Ramos (cell line): Measurements from ENCODE around the gene SH3GL3.

ENCODE experiments used
- in situ Hi-C: fragments of 300-500 bp; cut with MboI; formaldehyde crosslinking; loops from one replicate; pipeline ENCODE4 v1.14.3; 2022; ENCODE audit warnings: low sequenced_read_pairs; ENCODE audit not compliant: unreplicated experiment

The SH3GL3 gene, protein sequence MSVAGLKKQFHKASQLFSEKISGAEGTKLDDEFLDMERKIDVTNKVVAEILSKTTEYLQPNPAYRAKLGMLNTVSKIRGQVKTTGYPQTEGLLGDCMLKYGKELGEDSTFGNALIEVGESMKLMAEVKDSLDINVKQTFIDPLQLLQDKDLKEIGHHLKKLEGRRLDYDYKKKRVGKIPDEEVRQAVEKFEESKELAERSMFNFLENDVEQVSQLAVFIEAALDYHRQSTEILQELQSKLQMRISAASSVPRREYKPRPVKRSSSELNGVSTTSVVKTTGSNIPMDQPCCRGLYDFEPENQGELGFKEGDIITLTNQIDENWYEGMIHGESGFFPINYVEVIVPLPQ

DNA sequence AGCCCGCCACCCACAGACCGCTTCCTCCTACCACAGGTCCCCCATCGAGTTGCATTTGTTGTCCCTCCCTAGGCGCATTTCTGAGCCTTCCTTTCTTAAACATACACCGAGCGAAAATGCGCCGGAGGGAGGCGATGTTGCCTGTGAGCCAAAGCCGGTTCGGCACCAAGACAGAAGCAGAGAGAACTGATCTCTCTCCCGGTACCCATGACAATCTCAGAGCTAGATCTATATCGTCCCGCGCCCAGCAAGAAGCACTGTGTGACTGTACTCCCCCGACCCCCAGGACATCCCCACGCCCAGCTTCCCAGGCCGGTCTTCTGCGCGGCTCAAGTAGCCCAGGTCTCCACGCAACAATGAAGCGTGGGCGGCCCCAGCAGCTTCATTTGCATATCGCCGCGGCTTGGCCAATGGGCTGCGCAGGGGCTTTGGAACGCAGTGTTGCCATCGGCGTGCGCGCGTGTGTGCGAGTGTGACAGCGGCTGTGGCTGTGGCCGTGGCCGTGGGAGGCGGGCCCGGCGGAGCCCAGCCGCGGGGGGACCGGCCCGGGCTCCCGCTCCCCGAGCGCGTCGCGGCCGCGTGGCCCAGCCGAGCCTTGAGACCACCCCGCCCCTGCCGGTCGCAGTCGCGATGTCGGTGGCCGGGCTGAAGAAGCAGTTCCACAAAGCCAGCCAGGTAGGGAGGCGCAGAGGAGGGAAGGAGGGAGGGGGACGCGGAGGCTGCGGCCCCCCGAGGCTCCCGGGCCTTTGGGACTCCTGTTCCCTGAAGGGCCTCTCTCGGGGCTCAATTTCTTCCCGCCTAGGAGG lies at the start of gene SH3GL3:
Gene SH3GL3 (plus strand): TSS at position 438 of the 806 bp plus-strand sequence. CDS start 193 bp downstream, at position 631.
- in situ Hi-C loops, result loop anchor here (25.0 kb wide), 1 partner anchor 565 kb away; no protein-coding TSS in a partner anchor

DNA sequence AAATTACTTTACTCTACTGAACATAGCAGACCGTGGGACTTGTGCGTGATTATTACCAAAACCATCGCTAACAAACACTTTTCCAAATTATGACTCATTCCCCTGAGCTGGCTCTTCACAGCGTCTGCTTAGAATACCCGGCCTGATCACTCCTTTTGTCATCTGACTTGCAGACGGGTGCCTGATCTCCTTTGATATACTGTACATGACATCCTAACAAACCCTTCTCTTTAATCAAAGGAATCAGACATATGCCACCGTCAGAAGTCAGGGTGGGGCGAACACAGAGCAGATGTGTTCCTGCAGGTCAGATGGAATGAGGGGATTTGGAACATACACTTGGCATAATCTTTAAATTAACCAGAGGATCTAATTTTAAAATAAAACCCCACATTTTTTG lies 48.5 kb upstream of the SH3GL3 start:
- in situ Hi-C loops, result no loop called here

DNA sequence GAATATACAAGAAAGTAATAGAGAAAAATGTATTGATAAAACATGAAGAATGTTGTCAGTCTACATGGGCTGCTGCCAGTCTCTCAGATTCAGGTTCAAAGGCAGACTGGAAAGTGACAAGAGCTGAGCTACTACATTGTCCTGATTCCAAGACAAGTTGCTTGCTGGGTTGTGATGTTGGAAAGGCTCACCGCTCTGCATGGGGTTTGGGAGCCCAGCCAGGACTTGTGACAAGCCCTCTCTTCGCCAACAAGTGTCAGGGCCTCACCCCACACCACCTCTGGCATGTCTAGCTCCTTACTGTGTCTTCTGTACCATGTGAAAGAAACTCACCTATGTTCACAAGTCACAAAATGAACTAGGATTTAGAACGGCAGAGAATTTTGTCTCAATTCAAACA lies 43.0 kb upstream of the SH3GL3 start:
- in situ Hi-C loops, result no loop called here

DNA sequence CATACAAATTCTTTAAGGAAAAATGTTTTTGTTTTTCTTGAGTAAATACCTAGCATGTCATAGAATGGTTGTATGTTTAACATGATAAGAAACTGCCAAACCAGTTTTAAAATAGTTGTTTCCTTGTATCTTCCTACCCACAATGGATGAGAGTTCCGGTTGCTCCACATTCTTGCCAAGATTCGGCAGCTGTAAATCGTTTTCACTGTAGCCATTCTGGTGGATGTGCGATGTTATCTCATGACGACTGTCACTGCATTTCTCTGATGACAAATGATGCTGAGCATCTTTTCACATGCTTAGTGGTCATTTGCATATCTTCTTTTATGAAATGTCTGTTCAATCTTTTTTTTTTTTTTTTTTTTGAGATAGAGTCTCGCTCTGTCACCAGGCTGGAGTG lies 36.6 kb upstream of the SH3GL3 start:
- in situ Hi-C loops, result no loop called here

DNA sequence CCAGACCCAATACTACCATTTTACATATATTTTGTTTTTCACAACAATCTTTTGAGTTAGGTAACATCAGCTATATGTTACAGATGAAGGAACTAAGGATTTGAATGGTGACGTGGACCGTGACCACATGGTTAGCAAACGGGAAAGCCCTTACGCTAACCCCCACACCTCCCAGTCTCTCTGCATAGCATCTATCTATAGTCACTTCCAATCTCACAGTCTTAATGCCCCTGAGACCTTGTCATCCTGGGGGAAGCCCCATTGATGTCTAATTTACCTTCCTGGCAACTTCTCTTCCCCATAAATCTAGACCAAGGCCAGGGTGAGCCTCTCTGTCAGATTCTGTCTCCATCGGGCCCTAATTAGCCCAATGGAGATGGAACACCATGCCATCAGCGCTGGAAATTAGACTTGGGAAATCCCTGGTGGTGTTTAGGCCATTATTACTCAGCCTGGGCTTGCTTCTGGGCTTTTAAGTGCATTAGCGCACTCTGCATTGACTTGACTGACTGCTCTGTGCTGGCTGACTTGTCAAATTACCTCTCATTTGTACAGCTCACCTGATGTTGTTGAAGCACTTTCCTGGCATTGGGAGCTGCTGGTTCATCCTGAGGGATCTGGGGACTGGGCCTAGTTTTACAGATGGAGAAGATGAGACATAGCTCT lies 34.0 kb upstream of the SH3GL3 start:
- in situ Hi-C loops, result no loop called here

DNA sequence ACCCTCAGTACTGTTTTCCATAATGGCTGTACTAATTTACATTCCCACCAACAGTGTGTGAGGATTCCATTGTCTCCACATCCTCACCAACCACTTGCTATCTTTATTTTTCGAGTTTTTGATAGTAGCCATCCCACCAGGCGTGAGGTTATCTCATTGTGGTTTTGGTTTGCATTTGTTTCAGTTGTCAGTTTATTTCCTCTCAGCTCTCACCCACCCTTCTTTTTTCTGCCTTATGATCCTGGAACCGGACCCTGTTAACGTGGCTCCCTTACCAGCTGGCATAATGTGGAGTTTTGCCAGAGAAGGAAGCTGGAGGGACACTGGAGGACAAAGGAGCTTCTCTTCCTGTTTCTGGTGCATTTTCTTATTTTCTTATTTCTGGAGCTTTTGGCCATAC lies 25.1 kb upstream of the SH3GL3 start:
- in situ Hi-C loops, result no loop called here

DNA sequence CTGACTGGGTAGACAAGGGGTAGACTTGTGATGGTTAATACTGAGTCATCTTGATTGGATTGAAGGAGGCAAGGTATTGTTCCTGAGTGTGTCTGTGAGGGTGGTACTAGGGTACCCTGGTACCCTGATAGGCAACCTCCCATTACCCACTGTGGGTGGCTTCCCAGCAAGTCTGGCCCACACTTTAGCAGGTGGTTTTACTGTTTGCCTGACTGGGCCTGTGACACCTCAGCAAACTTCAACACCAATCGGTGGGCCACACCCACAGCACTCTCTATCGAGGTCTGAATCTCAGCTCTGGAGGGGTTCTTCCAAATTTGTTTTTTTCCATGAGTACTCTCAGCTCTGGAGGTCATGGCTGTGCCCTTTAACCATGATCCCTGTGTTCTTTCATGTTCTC lies 24.6 kb upstream of the SH3GL3 start:
- in situ Hi-C loops, result no loop called here

DNA sequence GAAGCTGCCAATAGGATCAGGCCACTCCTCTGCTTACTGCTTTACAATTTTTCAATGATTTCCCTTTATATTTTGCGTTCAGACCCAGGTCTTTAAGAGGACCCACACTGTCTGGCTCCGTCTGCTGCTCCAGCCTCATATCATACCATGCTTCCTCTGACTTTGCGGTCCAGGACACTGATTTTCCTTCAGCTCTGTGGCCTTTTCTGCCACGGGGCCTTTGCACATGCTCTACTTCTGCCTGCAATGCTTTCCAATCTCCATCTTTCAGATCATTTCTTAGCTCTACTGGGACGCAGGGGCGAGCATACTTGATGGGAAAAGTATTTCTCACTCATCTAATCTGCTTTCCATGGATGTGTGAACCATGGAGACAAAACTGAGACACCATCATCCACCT lies 23.0 kb upstream of the SH3GL3 start:
- in situ Hi-C loops, result no loop called here

DNA sequence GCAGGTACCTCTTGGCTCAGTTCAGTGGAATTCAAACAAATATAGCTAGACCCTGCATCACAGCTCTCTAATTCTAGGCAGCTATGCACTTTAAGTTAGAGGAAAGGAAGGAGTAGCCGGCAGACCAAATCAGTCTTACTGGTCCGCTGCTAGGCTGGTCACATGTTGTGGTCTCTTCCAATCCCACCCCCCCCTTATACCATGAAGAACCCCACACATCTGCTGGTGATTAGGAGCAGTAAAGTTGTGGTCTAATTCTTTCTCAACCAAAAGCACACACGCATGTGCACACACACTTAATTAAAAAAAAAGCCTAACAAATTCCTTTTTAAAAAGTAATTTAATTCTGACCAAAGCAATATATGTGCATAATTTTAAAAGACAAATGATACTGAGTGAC lies 16.7 kb upstream of the SH3GL3 start:
- in situ Hi-C loops, result loop anchor here (10.0 to 25.0 kb wide), 2 partner anchors 124 to 582 kb away; no protein-coding TSS in a partner anchor

DNA sequence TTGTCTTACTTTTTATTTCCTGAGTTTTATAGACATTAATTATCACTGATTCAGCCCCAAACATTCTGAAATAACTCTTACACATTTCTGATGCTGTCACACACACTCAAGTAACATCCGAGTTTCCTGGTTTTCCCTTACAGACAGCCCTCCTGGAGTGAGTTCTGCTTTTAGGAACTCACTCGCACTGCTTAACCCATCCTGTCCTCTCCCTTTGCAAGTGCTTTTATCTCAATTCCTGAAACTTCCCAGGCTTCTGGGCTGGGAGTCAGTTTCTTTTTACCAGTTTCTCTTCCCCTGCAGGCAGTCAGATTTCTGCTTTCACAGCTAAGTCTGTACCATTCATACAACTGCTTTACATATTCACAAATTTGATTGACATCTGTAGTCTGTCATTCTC lies 15.6 kb upstream of the SH3GL3 start:
- in situ Hi-C loops, result loop anchor here (10.0 to 25.0 kb wide), 2 partner anchors 123 to 581 kb away; no protein-coding TSS in a partner anchor

DNA sequence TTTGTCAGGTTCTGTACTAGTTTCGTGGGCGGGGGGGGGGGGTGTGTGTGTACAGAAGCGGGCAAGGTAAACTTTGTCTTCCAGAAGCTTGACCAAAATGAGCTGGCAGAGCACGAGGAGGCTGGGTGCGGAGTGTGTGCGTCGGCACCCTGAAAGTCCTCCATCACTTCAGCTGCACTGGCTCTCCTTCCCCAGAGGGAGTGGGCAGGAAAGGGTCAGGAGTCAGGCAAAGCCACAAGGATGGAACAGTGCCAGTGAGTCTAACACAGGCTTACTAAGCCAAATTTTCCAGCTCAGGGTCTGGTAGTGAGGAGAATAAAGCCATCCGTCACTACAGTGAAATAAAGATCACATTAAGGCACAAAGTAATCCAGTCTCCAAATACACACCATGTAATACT lies 11.9 kb upstream of the SH3GL3 start:
- in situ Hi-C loops, result loop anchor here (10.0 to 25.0 kb wide), 2 partner anchors 120 to 577 kb away; no protein-coding TSS in a partner anchor

DNA sequence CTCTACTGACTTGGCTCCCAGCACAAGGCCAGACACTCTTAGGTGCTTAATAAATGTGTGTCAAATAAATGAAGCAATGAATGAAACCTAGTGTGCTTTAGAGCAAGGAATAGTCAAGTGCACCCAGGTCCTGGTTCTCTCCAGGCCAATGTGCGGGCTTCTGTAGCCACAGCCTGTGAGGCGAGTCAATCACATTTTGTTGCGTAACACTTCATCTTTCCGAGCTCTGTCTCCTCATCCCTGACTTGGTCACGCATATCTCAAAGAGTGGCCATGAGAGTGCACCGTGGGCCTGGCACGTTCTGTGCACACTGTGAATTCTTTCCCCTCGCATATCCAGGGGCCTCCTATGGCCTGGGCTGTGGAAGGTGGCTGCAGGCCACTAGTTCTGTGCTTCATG lies 11.4 kb upstream of the SH3GL3 start:
- in situ Hi-C loops, result loop anchor here (10.0 to 25.0 kb wide), 2 partner anchors 119 to 577 kb away; no protein-coding TSS in a partner anchor

DNA sequence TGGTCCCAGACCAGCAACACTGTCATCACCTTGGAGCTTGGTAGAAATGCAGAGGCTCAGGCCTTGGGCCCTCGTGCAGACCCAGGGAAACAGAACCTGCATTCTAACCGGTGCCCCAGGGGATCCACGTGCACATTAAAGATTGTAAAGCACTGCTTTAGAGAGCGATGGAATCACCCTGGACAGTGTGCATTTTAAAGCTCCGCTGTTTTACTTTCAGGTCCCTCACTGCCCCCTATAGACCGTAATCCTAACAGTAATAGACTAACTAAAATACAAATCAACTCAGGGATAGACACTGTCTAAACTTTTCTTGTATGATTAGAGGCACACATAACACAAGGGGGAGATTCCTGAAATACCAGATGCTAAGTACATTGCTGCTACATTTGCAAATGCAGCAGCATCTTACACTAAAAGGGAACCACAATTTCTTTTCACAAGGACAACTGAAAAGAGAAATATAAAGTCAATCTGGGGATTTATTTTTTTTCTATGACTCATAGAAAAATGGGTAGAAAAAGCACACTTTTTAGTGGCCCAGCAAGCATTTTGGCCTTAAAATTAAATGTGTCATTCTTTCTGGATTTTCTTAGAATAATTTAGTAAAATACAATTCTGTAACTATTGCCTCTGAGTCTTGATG lies 10.5 kb upstream of the SH3GL3 start:
- in situ Hi-C loops, result loop anchor here (10.0 to 25.0 kb wide), 2 partner anchors 118 to 576 kb away; no protein-coding TSS in a partner anchor

DNA sequence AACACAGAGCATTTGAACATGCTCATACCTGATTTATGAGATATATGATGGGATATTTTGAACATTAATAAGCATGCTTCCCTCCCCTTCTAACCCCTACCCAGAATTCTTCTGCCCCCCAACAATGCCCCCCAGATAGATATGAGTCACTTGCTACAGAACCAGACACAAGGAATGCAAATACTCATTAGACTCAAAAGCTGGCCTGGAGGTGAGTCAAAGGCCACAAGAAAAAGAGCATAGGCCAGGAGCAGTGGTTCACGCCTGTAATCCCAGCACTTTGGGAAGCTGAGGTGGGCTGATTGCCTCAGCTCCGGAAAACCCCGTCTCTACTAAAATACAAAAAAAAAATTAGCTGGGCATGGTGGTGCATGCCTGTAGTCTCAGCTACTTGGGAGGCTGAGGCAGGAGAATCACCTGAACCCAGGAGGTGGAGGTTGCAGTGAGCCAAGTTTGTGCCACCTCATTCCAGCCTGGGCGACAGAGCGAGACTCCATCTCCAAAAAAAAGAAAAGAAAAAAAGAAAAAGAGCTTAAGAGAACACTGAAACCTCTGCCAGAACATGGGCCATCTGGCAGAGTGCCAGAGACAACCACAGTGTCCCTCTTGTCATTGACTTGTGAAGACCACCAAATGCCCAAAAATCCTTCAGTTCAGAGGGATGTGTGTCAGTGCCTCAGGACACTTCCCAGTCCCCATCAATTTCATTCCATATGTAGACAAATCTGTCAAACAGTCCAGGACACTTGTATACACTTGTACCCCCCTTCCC lies 3.9 kb upstream of the SH3GL3 start:
- in situ Hi-C loops, result loop anchor here (25.0 kb wide), 1 partner anchor 569 kb away; no protein-coding TSS in a partner anchor

DNA sequence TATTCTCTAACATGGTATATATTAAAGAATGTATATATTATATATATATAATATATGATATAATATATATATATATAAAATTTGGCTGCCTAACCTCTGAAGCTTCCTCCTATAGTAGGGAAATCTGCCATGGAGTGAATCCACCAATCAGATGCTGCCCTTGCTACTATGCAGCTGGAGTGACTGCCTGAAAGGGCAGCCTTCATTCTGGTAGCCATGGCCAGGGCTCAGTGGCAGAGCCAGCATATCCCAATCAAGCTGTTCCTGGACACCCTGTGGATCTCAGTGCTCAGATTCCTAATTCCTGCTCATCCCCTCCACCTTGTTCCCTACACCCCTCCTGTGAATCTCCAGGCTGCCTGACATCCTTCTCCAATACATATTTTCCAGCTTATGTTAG lies 2.2 kb upstream of the SH3GL3 start:
- in situ Hi-C loops, result loop anchor here (25.0 kb wide), 1 partner anchor 567 kb away; no protein-coding TSS in a partner anchor

DNA sequence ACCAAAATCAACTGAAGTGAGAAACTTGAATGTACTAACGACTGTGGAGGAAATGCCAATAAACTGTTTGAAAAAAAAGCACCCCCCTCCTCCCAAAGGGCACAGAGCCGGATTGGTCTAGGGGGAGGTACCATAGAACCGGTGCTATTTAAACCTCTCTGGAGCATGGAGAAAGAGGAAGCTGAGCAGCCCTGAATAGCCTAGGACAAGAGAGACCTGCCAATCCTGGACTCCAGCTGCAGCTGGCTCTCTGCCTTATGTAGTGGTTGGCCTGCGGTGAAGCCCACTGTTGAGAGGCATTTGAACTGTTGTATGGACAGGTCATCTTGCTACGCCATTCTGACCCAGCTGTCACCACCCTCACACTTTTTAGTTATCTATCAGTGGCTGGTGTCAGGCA lies 1.5 kb upstream of the SH3GL3 start:
- in situ Hi-C loops, result loop anchor here (25.0 kb wide), 1 partner anchor 567 kb away; no protein-coding TSS in a partner anchor

DNA sequence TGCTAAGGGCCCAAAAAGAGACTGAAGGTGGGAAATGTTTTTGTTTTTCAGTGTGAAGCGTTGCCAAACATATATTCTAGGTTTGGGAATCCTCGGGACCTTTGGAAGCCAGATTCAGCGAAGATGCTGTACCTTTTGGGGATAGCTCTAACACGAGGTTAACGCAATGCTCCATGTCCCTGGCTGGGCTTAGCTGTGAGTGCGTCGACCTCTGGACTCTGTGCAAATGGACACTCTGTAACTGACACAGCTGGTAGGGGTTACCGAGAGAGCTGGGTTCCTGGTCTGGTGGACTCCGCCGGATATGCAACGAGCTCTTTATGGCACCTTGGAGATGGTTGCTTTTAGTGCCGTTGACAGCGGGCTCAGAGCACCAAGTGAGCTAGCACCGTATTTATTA lies 724 bp upstream of the SH3GL3 start:
- in situ Hi-C loops, result loop anchor here (25.0 kb wide), 1 partner anchor 566 kb away; no protein-coding TSS in a partner anchor

DNA sequence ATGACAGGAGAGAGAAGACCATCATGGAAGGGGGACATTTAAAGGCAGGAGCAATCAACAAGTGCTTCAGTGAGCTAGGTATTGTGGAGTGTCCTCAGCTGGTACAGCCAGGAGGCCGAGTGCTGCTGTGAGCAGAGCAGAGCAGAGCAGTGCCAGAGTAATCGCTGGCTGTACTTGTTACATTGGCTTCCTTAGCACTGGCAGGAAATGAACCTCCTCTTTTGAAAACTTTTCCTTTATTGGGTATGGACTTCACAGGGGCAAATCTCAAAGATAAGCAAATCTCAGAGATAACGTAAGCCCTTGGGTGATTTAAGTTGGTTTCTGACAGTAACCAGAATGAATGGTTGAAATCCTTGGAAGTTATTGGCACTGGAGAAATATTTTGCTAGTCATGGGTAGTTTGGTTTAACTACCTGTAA lies 2.1 kb downstream of the SH3GL3 start:
- in situ Hi-C loops, result loop anchor here (25.0 kb wide), 1 partner anchor 563 kb away; no protein-coding TSS in a partner anchor
